NOMO-1 treated with DMSO at 0.1 percent for 48 hours (cell line): ENCODE results near the gene ULK4.
"Not testable (repeated sequence)": the region's sequence is repeated elsewhere in the genome, so short reads cannot be mapped to it uniquely, and the experiment has no call there.

Experiments used
- DNase-seq: peaks from one replicate; lab custom pipeline; 2025; ENCODE audit not compliant: unreplicated experiment; lab: John Stamatoyannopoulos, UW

ULK4 gene

GRCh38 chr3:41323467-41324155 lies 638.3 kb downstream of the ULK4 start:
- DNase-seq: no peak

- DNase-seq: no peak
These were observed 640.3 kb downstream of the ULK4 start for GRCh38 chr3:41321642-41321980.

GRCh38 chr3:41320953-41321641 lies 640.8 kb downstream of the ULK4 start:
- DNase-seq: no peak

- DNase-seq: no peak
These were observed 643.4 kb downstream of the ULK4 start for GRCh38 chr3:41318520-41318919.

GRCh38 chr3:41317718-41318117 lies 644.2 kb downstream of the ULK4 start:
- no peak for DNase-seq

GRCh38 chr3:41317298-41317697 lies 644.6 kb downstream of the ULK4 start:
- no peak for DNase-seq

- no peak for DNase-seq
These were observed 646.8 kb downstream of the ULK4 start for GRCh38 chr3:41315126-41315525.

GRCh38 chr3:41308119-41308518 lies 653.8 kb downstream of the ULK4 start:
- no peak for DNase-seq

GRCh38 chr3:41307065-41307464 lies 654.8 kb downstream of the ULK4 start:
- no peak for DNase-seq

GRCh38 chr3:41304593-41304992 lies 657.3 kb downstream of the ULK4 start:
- DNase-seq: no peak

- no peak for DNase-seq
These were observed 659.6 kb downstream of the ULK4 start for GRCh38 chr3:41302295-41302694.

- no peak for DNase-seq
These were observed 660.4 kb downstream of the ULK4 start for GRCh38 chr3:41301548-41301947.

GRCh38 chr3:41299036-41299435 lies 662.9 kb downstream of the ULK4 start:
- no peak for DNase-seq

GRCh38 chr3:41297750-41298149 lies 664.2 kb downstream of the ULK4 start:
- DNase-seq: no peak

GRCh38 chr3:41296556-41296955 lies 665.3 kb downstream of the ULK4 start:
- DNase-seq: no peak

- no peak for DNase-seq
These were observed 666.2 kb downstream of the ULK4 start for GRCh38 chr3:41295740-41296139.

GRCh38 chr3:41293169-41293681 lies 668.7 kb downstream of the ULK4 start:
- no peak for DNase-seq

GRCh38 chr3:41290736-41291135 lies 671.2 kb downstream of the ULK4 start:
- no peak for DNase-seq

- DNase-seq: no peak
These were observed 671.6 kb downstream of the ULK4 start for GRCh38 chr3:41290306-41290705.

- DNase-seq: no peak
These were observed 673.1 kb downstream of the ULK4 start for GRCh38 chr3:41288785-41289184.

GRCh38 chr3:41286305-41286704 lies 675.6 kb downstream of the ULK4 start:
- no peak for DNase-seq

GRCh38 chr3:41284934-41285333 lies 677.0 kb downstream of the ULK4 start:
- DNase-seq: not testable (repeated sequence)
